ENCODE data around the gene TTBK2.

GRCh38 chr15:42786978-42787377, 133.6 kb downstream of the TTBK2 start:
- TF ChIP-seq, protein P1, sequence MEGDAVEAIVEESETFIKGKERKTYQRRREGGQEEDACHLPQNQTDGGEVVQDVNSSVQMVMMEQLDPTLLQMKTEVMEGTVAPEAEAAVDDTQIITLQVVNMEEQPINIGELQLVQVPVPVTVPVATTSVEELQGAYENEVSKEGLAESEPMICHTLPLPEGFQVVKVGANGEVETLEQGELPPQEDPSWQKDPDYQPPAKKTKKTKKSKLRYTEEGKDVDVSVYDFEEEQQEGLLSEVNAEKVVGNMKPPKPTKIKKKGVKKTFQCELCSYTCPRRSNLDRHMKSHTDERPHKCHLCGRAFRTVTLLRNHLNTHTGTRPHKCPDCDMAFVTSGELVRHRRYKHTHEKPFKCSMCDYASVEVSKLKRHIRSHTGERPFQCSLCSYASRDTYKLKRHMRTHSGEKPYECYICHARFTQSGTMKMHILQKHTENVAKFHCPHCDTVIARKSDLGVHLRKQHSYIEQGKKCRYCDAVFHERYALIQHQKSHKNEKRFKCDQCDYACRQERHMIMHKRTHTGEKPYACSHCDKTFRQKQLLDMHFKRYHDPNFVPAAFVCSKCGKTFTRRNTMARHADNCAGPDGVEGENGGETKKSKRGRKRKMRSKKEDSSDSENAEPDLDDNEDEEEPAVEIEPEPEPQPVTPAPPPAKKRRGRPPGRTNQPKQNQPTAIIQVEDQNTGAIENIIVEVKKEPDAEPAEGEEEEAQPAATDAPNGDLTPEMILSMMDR (IDR thresholded peaks at IDR 0.05) = no peak
- TF ChIP-seq POLR2AphosphoS5 (IDR thresholded peaks at IDR 0.05) (no peak), POLR2A (IDR thresholded peaks at IDR 0.05) (no peak)

Data from transverse colon (tissue), 4 donors.